ENCODE measurements around the gene PARL.

- TF ChIP-seq CTCF (IDR thresholded peaks at IDR 0.05 in 4 of 5, conservative IDR thresholded peaks at IDR 0.05 in 1 of 5) (no peak), POLR2A (IDR thresholded peaks at IDR 0.05) (no peak)
These were observed 65.7 kb downstream of the PARL start for GRCh38 chr3:183818706-183819624.
